NCI-H146 treated with DMSO at 0.1 percent for 48 hours (cell line): ENCODE results near the gene CNTN6.
"Not testable (repeated sequence)": the region's sequence is repeated elsewhere in the genome, so short reads cannot be mapped to it uniquely, and the experiment has no call there.

ENCODE experiments used
- DNase-seq: peaks from one replicate; lab custom pipeline; 2025; ENCODE audit not compliant: unreplicated experiment; lab: John Stamatoyannopoulos, UW

Gene CNTN6

GRCh38 chr3:1272546-1273265 lies 179.9 kb downstream of the CNTN6 start:
- DNase-seq = no peak

GRCh38 chr3:1275495-1275894 lies 182.7 kb downstream of the CNTN6 start:
- DNase-seq = no peak

GRCh38 chr3:1287815-1288214 lies 195.0 kb downstream of the CNTN6 start:
- DNase-seq = no peak

DNA sequence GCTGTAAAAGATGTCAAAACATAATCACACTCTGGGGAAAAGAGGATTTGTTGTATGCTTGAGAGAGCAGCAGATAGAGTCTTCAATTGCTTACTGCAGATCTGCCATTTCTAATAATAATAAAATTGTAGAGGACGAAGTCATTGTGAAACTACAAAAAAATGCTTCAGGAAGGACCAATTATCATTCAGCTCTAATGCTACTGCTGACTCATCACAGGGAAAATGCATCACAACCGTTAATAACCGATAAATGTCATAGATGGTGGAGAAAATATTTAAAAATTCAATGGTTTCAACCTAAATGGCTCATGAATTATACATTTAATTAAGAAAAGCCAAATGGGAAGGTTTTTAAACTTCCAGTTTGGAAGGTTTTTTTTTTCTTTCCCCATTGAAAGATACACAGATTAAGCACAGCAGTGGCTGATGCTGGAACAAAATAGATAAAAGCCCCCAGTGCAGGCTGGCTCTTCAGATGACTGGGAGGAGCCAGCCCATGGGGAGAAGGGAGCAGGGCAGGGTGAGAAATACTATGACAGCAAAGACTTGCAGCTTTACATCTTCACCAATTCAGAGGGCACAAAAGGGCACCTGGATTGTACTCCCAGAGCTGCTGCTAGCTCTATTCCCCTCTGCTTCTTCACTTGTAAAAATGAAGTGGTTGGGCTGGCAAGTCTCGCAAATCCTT lies 196.1 kb downstream of the CNTN6 start:
- no peak for DNase-seq

DNA sequence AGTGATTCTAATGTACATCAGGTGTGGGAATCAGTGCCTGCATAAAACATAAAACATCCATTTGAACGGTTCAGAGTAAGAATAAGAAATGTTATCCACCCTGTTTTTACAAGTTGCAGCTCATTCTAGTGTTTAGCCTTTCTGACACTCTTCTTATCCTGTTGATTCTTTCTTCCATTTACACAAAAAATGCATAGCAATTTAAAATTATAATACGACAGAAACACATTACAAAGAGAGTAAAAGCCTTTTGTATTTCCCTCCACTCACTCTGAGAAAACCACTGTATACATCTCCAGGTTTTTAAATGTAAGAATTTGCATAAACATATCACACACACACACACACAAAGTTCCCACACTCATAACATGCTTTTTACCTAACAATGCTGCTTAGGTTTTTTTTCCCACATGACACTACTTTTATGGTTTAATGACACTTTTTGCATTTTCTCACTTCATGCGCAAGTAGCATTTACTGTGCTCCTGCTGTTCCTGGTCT lies 199.8 kb downstream of the CNTN6 start:
- no peak for DNase-seq

DNA sequence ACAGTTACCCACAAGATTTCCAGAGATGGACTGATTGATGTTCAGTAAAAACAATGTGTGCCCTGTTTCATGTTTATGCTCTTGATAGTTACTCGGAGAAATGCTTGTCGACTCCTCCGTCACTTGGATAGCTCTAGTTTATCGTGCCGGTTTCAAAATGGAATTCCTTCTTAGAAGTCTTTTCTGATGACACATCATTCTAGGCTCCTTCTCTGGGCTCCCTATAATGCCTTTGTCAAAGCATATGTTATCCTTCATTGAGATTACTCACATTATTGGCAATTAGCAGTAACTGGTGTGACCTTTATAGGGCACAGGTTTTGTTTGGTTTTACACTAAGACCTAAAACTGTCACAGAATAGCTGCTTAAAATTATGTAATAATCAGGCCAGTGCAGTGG lies 201.8 kb downstream of the CNTN6 start:
- DNase-seq = no peak

DNA sequence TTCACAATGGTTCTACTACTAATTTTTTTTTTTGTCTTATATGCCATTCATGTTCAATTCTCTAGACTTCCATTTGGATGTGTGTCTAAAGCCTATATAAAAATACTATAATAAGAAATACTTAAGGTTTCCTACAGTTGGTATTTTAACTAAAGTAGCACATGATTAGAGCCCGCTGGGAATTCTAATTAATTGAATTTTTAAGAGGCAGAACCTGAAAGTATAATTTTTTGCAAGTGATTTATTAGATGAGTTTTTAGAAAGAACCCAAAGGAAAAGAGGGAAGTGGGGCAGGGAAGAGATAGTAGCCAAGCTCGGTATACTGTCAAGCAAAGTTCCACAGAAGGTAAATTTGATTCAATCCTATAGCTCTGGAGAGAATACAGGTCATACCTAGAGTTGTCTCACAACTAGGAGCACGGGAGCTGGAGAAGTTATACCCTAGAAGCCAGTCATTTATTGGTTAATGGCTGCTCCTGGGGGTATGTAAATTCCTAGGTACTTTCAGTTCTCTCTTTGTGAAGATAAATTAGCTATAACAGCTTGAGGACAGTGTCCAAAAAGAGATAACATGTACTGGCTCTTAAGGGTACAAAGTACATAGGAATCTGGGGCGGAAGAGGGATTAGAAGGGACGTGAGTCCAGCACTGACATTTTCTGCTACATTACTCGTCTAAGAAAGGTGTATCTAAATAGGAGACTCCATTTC lies 225.6 kb downstream of the CNTN6 start:
- DNase-seq = no peak

GRCh38 chr3:1326546-1326945 lies 233.7 kb downstream of the CNTN6 start:
- no peak for DNase-seq

DNA sequence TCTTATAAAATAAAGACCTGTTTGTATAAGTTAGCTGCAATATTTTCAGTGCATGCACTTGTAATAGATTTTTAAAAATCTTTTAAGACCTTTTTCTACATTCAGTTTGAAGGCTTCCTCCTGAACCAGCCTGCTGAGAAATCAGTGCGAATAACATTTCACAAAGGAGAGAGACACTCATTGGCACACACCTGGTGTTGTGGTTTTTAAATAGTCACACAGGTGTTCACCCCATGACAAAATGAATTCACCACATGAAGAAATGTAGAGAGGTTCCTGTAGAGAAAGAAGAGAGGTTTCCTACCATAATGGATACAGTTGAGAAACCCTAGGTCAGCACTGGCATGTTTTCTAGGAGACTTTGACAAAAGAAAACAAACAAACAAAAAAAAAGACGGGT lies 237.3 kb downstream of the CNTN6 start:
- no peak for DNase-seq

- DNase-seq = no peak
Observed at GRCh38 chr3:1346386-1346785, 253.6 kb downstream of the CNTN6 start.

GRCh38 chr3:1348547-1348946 lies 255.7 kb downstream of the CNTN6 start:
- no peak for DNase-seq

- DNase-seq = no peak
Observed at GRCh38 chr3:1350885-1351284, 258.1 kb downstream of the CNTN6 start.

- no peak for DNase-seq
Observed at GRCh38 chr3:1355691-1356090, 262.9 kb downstream of the CNTN6 start.

GRCh38 chr3:1356101-1356500 lies 263.3 kb downstream of the CNTN6 start:
- no peak for DNase-seq

- DNase-seq = no peak
Observed at GRCh38 chr3:1365528-1365927, 272.7 kb downstream of the CNTN6 start.

GRCh38 chr3:1374471-1374870 lies 281.6 kb downstream of the CNTN6 start:
- DNase-seq = no peak

GRCh38 chr3:1375145-1375544 lies 282.3 kb downstream of the CNTN6 start:
- no peak for DNase-seq

- no peak for DNase-seq
Observed at GRCh38 chr3:1380926-1381646, 288.3 kb downstream of the CNTN6 start.

- no peak for DNase-seq
Observed at GRCh38 chr3:1381647-1382036, 288.8 kb downstream of the CNTN6 start.

DNA sequence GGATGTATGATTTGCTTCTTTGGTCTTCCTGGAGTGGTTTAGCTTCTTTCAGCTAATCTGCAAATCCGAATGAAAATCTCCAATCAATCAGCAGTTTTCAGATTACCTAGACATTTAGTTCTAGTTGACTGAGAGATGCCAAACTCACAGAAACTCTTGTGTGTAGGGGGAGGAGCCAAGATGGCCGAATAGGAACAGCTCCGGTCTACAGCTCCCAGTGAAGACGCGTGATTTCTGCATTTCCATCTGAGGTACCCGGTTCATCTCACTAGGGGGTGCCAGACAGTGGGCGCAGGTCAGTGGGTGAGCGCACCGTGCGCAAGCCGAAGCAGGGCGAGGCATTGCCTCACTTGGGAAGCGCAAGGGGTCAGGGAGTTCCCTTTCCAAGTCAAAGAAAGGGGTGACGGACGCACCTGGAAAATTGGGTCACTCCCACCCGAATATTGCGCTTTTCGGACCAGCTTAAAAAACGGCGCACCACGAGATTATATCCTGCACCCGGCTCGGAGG lies 294.6 kb downstream of the CNTN6 start:
- not testable (repeated sequence) for DNase-seq

DNA sequence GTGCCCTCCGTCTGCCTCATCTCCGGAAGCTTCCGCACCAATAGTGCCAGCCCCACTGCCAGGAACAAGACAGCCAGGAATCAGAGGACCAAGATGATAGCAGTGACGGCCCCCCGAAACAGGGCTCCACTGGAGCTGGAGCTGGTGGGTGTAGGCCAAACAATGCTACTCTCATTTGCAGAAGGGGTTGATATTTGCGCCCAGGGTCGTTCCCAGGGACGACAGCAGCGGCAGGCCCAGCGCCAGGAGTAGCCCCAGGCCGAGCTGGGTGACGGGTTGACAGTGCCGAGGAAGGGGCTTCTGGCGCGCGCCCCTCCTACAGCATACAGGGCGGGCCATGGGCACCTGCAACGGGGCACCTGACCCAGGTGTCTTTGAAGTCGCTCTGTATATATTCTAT lies 301.4 kb downstream of the CNTN6 start:
- no peak for DNase-seq
